ENCODE measurements around the gene COL21A1.

Gene COL21A1

GRCh38 chr6:56244528-56245253 lies 2.7 kb downstream of the COL21A1 start:
- DNase-seq = no peak

GRCh38 chr6:56244089-56244488 lies 3.3 kb downstream of the COL21A1 start:
- DNase-seq = no peak

- no peak for DNase-seq
Measured at GRCh38 chr6:56243518-56244070, 3.8 kb downstream of the COL21A1 start.

- DNase-seq = no peak
Measured at GRCh38 chr6:56242346-56242745, 5.0 kb downstream of the COL21A1 start.

- peak; percentile 44 for DNase-seq
Measured at GRCh38 chr6:56241124-56241802, 6.1 kb downstream of the COL21A1 start.

GRCh38 chr6:56238352-56238751 lies 9.0 kb downstream of the COL21A1 start:
- DNase-seq = no peak

- no peak for DNase-seq
Measured at GRCh38 chr6:56235245-56235644, 12.1 kb downstream of the COL21A1 start.

- DNase-seq = no peak
Measured at GRCh38 chr6:56232436-56232835, 14.9 kb downstream of the COL21A1 start.

- no peak for DNase-seq
Measured at GRCh38 chr6:56231827-56232226, 15.6 kb downstream of the COL21A1 start.

- no peak for DNase-seq
Measured at GRCh38 chr6:56230976-56231566, 16.3 kb downstream of the COL21A1 start.

GRCh38 chr6:56227071-56227879 lies 20.1 kb downstream of the COL21A1 start:
- no peak for DNase-seq

- DNase-seq = no peak
Measured at GRCh38 chr6:56223995-56224394, 23.4 kb downstream of the COL21A1 start.

- no peak for DNase-seq
Measured at GRCh38 chr6:56222499-56222898, 24.9 kb downstream of the COL21A1 start.

GRCh38 chr6:56220078-56220477 lies 27.3 kb downstream of the COL21A1 start:
- no peak for DNase-seq

GRCh38 chr6:56214703-56215101 lies 32.7 kb downstream of the COL21A1 start:
- no peak for DNase-seq

- DNase-seq = no peak
Measured at GRCh38 chr6:56214041-56214702, 33.2 kb downstream of the COL21A1 start.

GRCh38 chr6:56211724-56212123 lies 35.7 kb downstream of the COL21A1 start:
- no peak for DNase-seq

GRCh38 chr6:56204134-56204533 lies 43.2 kb downstream of the COL21A1 start:
- no peak for DNase-seq

GRCh38 chr6:56199956-56200355 lies 47.4 kb downstream of the COL21A1 start:
- no peak for DNase-seq

- DNase-seq = no peak
Measured at GRCh38 chr6:56193846-56194245, 53.5 kb downstream of the COL21A1 start.

GRCh38 chr6:56188429-56188828 lies 59.0 kb downstream of the COL21A1 start:
- no peak for DNase-seq

GRCh38 chr6:56187686-56188085 lies 59.7 kb downstream of the COL21A1 start:
- no peak for DNase-seq
